SU-DHL-6 (cell line): ENCODE data around the gene SSR3.

Experiments used
- H2AFZ ChIP-seq: fragments of 200-600 bp; sonication (generic); 2 replicates; pipeline ENCODE4 v1.6.1; 2014; ENCODE audit warnings: low read depth, mild to moderate bottlenecking, moderate library complexity, mixed read lengths, antibody characterized with exemption, low read length; ENCODE audit not compliant: severe bottlenecking
- H3F3A ChIP-seq: fragments of 200-600 bp; shearing (Covaris generic); 2 replicates; pipeline ENCODE4 v1.6.0; 2016; ENCODE audit warnings: antibody characterized with exemption, mild to moderate bottlenecking; ENCODE audit not compliant: insufficient read depth
- H3K27ac ChIP-seq: fragments of 200-600 bp; sonication (generic); 2 replicates; pipeline ENCODE4 v1.5.1; 2016; ENCODE audit warnings: low read depth, mild to moderate bottlenecking, low read length, moderate library complexity, mixed read lengths
- H3K27me3 ChIP-seq: fragments of 200-600 bp; sonication (generic), shearing (Covaris generic); 2 replicates; pipeline ENCODE4 v1.6.0; 2014; ENCODE audit warnings: mild to moderate bottlenecking, low read length
- H3K36me3 ChIP-seq: fragments of 200-600 bp; sonication (generic); 2 replicates; pipeline ENCODE4 v1.6.1; 2014; ENCODE audit warnings: mild to moderate bottlenecking, low read length, mixed read lengths
- H3K4me2 ChIP-seq: fragments of 300-600, 200-600 bp; shearing (Covaris generic), sonication (generic); 2 replicates; pipeline ENCODE4 v1.6.0; 2014; ENCODE audit warnings: low read length, low read depth, mild to moderate bottlenecking; ENCODE audit not compliant: poor library complexity, severe bottlenecking
- H3K4me3 ChIP-seq: fragments of 200-600 bp; sonication (generic); 2 replicates; pipeline ENCODE4 v1.5.1; 2014; ENCODE audit warnings: antibody characterized with exemption, low read length, mild to moderate bottlenecking, mixed read lengths; ENCODE audit not compliant: insufficient read depth, poor library complexity, severe bottlenecking
- H3K79me2 ChIP-seq: fragments of 200-600 bp; sonication (generic); 2 replicates; pipeline ENCODE4 v1.6.1; 2014; ENCODE audit warnings: mild to moderate bottlenecking, low read length, moderate library complexity; ENCODE audit not compliant: insufficient read depth
- H3K9ac ChIP-seq: fragments of 200-600 bp; sonication (generic); 2 replicates; pipeline ENCODE4 v1.7.0; 2014; ENCODE audit warnings: mild to moderate bottlenecking, low read length
- H3K9me2 ChIP-seq: fragments of 200-600 bp; sonication (generic); replicated peaks from 2 replicates; pipeline ENCODE4 v1.6.1; 2014; ENCODE audit warnings: low read length; ENCODE audit not compliant: insufficient read depth
- H3K9me3 ChIP-seq: fragments of 200-600 bp; sonication (generic); 2 replicates; pipeline ENCODE4 v1.6.1; 2014; ENCODE audit warnings: low read length, mixed read lengths; ENCODE audit not compliant: insufficient read depth
- H4K20me1 ChIP-seq: fragments of 200-600 bp; sonication (generic); 2 replicates; pipeline ENCODE4 v1.6.1; 2014; ENCODE audit warnings: low read depth, mild to moderate bottlenecking, antibody characterized with exemption, low read length, moderate library complexity, mixed read lengths
- EZH2phosphoT487 ChIP-seq: fragments of 200-600 bp; sonication (generic), shearing (Covaris generic); conservative IDR thresholded peaks from 2 replicates; pipeline ENCODE4 v1.6.1; 2018; ENCODE audit warnings: mild to moderate bottlenecking, antibody characterized with exemption, low read length, moderate library complexity, mixed read lengths
- TF ChIP-seq, protein P1 (sequence below): fragments of 200-600 bp; sonication (generic); IDR thresholded peaks from one replicate; pipeline ENCODE4 v1.5.1; 2017; ENCODE audit warnings: antibody characterized with exemption, mild to moderate bottlenecking, low read length, moderate library complexity; ENCODE audit not compliant: insufficient read depth, poor library complexity, severe bottlenecking

Gene SSR3

GRCh38 chr3:156535162-156535627, 19.7 kb downstream of the SSR3 start:
- Histone ChIP-seq H3K79me2 (no peaks in the 10 kb centered on the region), H3K9ac (no peak overlapping the region), H3K9me3 (no peaks in the 10 kb centered on the region), H3K4me3 (no peak overlapping the region), H2AFZ (no peak overlapping the region), H3K27ac (no peak overlapping the region), H4K20me1 (no peaks in the 10 kb centered on the region), H3K4me2 (no peak overlapping the region), H3F3A (no peaks in the 10 kb centered on the region), H3K36me3 (peaks cover 9% of the 10 kb centered on the region; the same call in 1 of the 2 replicates), H3K9me2 (no peaks in the 10 kb centered on the region), H3K27me3 (no peaks in the 10 kb centered on the region)
- TF ChIP-seq, protein P1, sequence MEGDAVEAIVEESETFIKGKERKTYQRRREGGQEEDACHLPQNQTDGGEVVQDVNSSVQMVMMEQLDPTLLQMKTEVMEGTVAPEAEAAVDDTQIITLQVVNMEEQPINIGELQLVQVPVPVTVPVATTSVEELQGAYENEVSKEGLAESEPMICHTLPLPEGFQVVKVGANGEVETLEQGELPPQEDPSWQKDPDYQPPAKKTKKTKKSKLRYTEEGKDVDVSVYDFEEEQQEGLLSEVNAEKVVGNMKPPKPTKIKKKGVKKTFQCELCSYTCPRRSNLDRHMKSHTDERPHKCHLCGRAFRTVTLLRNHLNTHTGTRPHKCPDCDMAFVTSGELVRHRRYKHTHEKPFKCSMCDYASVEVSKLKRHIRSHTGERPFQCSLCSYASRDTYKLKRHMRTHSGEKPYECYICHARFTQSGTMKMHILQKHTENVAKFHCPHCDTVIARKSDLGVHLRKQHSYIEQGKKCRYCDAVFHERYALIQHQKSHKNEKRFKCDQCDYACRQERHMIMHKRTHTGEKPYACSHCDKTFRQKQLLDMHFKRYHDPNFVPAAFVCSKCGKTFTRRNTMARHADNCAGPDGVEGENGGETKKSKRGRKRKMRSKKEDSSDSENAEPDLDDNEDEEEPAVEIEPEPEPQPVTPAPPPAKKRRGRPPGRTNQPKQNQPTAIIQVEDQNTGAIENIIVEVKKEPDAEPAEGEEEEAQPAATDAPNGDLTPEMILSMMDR: no peak
- TF ChIP-seq EZH2phosphoT487: no peak

DNA sequence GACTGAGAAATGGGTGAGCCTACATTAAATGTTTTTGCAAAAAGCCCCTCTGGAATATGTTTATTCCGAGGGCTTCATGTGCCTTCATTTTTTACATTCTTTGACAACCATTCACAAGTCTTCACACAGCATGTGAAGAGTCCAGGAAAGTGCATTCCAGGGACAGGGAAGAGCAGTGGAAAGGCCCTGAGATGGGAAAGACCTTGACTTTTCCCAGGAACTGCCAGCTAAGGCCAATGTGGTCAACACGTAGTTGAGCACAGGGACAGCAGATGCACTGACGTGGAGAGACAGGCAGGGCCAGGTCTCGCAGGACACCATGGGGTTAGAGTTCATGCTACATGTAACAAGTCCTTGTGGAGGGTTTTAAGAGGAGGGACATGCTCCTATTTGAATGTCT, 21.7 kb downstream of the SSR3 start:
- Histone ChIP-seq H3K27me3 (no peaks in the 10 kb centered on the region), H4K20me1 (no peaks in the 10 kb centered on the region), H3K9me3 (no peaks in the 10 kb centered on the region), H3K9me2 (no peaks in the 10 kb centered on the region), H3F3A (no peaks in the 10 kb centered on the region), H3K4me3 (no peak overlapping the region), H3K27ac (no peak overlapping the region), H3K36me3 (no peaks in the 10 kb centered on the region), H2AFZ (no peak overlapping the region), H3K79me2 (no peaks in the 10 kb centered on the region), H3K4me2 (no peak overlapping the region), H3K9ac (no peak overlapping the region)
- no peak for TF ChIP-seq EZH2phosphoT487
- TF ChIP-seq, protein P1: no peak

- Histone ChIP-seq H3K9me2 (no peaks in the 10 kb centered on the region), H3K9ac (no peak overlapping the region), H3K36me3 (no peaks in the 10 kb centered on the region), H3K27me3 (no peaks in the 10 kb centered on the region), H3K4me2 (no peak overlapping the region), H3K4me3 (no peak overlapping the region), H4K20me1 (no peaks in the 10 kb centered on the region), H3F3A (no peaks in the 10 kb centered on the region), H2AFZ (no peak overlapping the region), H3K9me3 (no peaks in the 10 kb centered on the region), H3K27ac (no peak overlapping the region), H3K79me2 (no peaks in the 10 kb centered on the region)
- TF ChIP-seq EZH2phosphoT487: no peak
- TF ChIP-seq, protein P1: no peak
Observed at GRCh38 chr3:156532730-156533129, 22.2 kb downstream of the SSR3 start.

DNA sequence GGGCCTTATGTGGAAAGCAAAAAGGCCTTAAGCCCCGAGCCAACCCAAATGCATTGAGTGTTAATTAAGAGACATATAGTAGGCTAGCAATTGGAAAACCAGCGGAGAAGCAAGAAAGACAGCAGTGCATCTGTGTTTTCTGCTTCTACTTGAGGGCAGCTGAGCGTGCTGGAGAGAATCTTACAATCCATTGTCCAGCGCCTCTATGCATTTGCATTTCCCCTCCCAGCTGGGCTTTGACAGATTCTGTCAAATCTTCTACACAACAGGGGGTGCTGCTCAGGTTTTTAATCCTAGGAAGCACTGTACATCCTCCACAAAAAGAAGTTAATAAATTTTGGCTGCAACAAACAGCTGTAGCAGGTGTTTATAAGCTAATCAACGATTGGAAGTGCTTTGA, 23.9 kb downstream of the SSR3 start:
- Histone ChIP-seq H3K9ac (no peak overlapping the region), H2AFZ (no peak overlapping the region), H3F3A (no peaks in the 10 kb centered on the region), H4K20me1 (no peaks in the 10 kb centered on the region), H3K27me3 (no peaks in the 10 kb centered on the region), H3K79me2 (no peaks in the 10 kb centered on the region), H3K9me2 (no peaks in the 10 kb centered on the region), H3K4me2 (no peak overlapping the region), H3K36me3 (no peaks in the 10 kb centered on the region), H3K4me3 (no peak overlapping the region), H3K9me3 (no peaks in the 10 kb centered on the region), H3K27ac (no peak overlapping the region)
- TF ChIP-seq, protein P1: no peak
- no peak for TF ChIP-seq EZH2phosphoT487
